ENCODE data around the gene SMG5.
A peak's percentile ranks its signal among the peaks of the same experiment; 100 is the strongest.
"Not testable (repeated sequence)": the region's sequence is repeated elsewhere in the genome, so short reads cannot be mapped to it uniquely, and the experiment has no call there.

Gene SMG5, protein sequence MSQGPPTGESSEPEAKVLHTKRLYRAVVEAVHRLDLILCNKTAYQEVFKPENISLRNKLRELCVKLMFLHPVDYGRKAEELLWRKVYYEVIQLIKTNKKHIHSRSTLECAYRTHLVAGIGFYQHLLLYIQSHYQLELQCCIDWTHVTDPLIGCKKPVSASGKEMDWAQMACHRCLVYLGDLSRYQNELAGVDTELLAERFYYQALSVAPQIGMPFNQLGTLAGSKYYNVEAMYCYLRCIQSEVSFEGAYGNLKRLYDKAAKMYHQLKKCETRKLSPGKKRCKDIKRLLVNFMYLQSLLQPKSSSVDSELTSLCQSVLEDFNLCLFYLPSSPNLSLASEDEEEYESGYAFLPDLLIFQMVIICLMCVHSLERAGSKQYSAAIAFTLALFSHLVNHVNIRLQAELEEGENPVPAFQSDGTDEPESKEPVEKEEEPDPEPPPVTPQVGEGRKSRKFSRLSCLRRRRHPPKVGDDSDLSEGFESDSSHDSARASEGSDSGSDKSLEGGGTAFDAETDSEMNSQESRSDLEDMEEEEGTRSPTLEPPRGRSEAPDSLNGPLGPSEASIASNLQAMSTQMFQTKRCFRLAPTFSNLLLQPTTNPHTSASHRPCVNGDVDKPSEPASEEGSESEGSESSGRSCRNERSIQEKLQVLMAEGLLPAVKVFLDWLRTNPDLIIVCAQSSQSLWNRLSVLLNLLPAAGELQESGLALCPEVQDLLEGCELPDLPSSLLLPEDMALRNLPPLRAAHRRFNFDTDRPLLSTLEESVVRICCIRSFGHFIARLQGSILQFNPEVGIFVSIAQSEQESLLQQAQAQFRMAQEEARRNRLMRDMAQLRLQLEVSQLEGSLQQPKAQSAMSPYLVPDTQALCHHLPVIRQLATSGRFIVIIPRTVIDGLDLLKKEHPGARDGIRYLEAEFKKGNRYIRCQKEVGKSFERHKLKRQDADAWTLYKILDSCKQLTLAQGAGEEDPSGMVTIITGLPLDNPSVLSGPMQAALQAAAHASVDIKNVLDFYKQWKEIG

DNA sequence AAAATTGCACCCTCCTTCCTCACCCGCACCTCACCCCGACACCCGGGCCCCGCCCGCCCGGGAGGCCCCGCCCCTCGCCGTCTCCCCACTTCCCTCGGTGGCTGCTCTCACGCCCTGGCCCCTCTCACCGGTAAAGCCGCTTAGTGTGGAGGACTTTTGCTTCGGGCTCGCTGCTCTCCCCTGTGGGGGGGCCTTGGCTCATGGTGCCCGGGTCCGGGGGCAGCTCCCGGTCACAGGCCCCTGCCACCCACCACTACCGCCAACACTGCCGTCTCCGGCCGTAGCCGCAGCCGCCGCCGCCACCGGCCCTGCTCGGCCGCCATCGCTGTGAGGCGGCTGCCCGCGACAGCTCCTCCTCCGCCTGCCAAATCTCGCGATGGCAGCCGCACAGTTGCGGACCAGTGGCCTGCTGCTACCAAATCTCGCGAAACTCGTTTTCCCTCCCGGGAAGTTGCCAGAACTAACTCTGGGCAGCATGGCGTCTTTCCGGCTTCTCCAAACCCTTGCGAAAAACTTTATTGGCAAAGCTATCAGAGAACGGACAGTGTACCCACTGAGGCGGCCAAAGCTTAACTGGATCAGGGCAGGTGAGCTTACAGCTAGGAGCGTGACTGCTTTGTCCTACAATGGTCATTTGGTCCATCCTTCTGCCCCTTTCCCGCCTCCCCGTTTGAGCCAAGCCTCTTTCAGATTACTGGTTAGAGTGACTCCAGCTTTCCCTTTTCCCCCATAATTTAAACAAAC is at the start of gene SMG5:
TSS of gene SMG5 (minus strand) at position 347 of the 744 bp plus-strand sequence. CDS start at position 202, 145 bp downstream.
- TF ChIP-seq, protein P1, sequence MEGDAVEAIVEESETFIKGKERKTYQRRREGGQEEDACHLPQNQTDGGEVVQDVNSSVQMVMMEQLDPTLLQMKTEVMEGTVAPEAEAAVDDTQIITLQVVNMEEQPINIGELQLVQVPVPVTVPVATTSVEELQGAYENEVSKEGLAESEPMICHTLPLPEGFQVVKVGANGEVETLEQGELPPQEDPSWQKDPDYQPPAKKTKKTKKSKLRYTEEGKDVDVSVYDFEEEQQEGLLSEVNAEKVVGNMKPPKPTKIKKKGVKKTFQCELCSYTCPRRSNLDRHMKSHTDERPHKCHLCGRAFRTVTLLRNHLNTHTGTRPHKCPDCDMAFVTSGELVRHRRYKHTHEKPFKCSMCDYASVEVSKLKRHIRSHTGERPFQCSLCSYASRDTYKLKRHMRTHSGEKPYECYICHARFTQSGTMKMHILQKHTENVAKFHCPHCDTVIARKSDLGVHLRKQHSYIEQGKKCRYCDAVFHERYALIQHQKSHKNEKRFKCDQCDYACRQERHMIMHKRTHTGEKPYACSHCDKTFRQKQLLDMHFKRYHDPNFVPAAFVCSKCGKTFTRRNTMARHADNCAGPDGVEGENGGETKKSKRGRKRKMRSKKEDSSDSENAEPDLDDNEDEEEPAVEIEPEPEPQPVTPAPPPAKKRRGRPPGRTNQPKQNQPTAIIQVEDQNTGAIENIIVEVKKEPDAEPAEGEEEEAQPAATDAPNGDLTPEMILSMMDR (IDR thresholded peaks at IDR 0.05): no peak
- H3K27ac Mint-ChIP-seq: peak within 1 kb of the TSS; percentile 46
- no peaks in the 10 kb centered on the region for H3K9me3 Mint-ChIP-seq
- no peaks in the 10 kb centered on the region for H3K27me3 Mint-ChIP-seq (ENCODE audit: low read depth, poor library complexity)
- H3K4me1 Mint-ChIP-seq: peaks cover 39% of the 10 kb centered on the region
- peaks cover 12% of the 10 kb centered on the region for H3K36me3 Mint-ChIP-seq (ENCODE audit: low read depth)
- H3K4me3 Mint-ChIP-seq: peak within 1 kb of the TSS; percentile 95
- peak; percentile 93 for DNase-seq

DNA sequence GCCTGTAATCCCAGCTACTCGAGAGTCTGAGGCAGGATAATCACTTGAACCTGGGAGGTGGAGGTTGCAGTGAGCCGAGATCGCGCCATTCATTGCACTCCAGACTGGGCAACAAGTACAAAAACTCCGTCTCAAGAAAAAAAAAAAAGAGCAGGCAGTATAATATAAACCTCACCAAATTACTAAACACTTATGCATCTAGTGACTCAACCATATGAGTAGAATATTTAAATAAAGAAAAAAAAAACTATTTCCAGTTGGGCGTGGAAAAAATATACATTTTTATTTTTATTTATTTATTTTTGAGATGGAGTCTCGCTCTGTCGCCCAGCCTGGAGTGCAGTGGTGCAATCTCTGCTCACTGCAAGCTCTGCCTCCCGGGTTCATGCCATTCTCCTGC is 40.6 kb upstream of the SMG5 start:
- not testable (repeated sequence) for H3K27ac Mint-ChIP-seq; H3K27me3 Mint-ChIP-seq (ENCODE audit: low read depth, poor library complexity); H3K9me3 Mint-ChIP-seq; H3K4me3 Mint-ChIP-seq; H3K4me1 Mint-ChIP-seq; DNase-seq
- H3K36me3 Mint-ChIP-seq (ENCODE audit: low read depth): peaks cover 67% of the 10 kb centered on the region

- H3K27me3 Mint-ChIP-seq (ENCODE audit: low read depth, poor library complexity): peaks cover 2% of the 10 kb centered on the region
- TF ChIP-seq, protein P1 (IDR thresholded peaks at IDR 0.05): no peak
- no peak overlapping the region for H3K4me3 Mint-ChIP-seq
- DNase-seq: no peak
- H3K9me3 Mint-ChIP-seq: no peaks in the 10 kb centered on the region
- no peak overlapping the region for H3K27ac Mint-ChIP-seq
- peaks cover 74% of the 10 kb centered on the region for H3K36me3 Mint-ChIP-seq (ENCODE audit: low read depth)
- H3K4me1 Mint-ChIP-seq: no peaks in the 10 kb centered on the region
These were observed 37.9 kb upstream of the SMG5 start for GRCh38 chr1:156320560-156320959.

DNA sequence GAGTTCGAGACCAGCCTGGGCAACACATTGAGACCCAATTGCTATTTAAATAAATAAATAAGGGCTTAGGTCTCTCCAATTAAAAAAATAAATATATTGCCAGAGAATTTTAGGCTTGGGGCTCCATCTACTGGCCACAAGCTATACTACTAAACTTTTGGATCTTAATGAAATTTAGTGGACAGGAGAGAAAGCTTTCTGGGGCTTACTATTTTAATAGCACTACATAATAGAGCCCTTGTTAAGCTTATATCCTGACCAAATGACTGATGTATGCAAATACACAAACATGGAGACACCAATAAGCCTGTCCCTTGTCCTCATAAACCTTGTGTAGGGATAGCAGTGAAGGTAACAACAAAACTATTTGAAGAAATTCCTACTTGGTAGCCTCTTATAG is 37.0 kb upstream of the SMG5 start:
- Mint-ChIP-seq H3K27me3 (ENCODE audit: low read depth, poor library complexity) (peaks cover 2% of the 10 kb centered on the region), H3K4me1 (no peaks in the 10 kb centered on the region), H3K36me3 (ENCODE audit: low read depth) (peaks cover 73% of the 10 kb centered on the region), H3K9me3 (no peaks in the 10 kb centered on the region), H3K27ac (no peak overlapping the region), H3K4me3 (no peak overlapping the region)
- DNase-seq: no peak
- TF ChIP-seq, protein P1 (IDR thresholded peaks at IDR 0.05): peak; percentile 51

DNA sequence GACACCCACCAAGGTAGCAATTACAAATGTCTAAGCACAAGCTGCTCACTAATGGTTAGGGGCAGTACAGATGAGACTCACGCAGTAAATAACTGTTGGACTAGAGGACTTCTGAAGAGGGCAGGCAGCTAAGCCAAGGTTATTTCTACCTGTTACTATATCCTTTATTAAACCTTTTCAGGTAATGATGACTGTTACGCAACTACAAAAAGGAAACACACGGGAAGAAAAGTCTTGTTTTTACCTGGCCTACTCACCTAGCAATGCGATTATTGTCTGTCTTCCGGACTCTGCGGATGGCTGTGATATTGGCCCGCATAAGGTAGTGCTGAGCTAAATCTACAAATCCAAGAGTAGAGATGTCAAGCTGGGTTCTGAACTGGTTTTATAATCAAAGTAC is 34.3 kb upstream of the SMG5 start:
- no peaks in the 10 kb centered on the region for H3K4me1 Mint-ChIP-seq
- no peak overlapping the region for H3K27ac Mint-ChIP-seq
- no peaks in the 10 kb centered on the region for H3K9me3 Mint-ChIP-seq
- H3K36me3 Mint-ChIP-seq (ENCODE audit: low read depth): peaks cover 86% of the 10 kb centered on the region
- H3K4me3 Mint-ChIP-seq: no peak overlapping the region
- no peak for DNase-seq
- no peaks in the 10 kb centered on the region for H3K27me3 Mint-ChIP-seq (ENCODE audit: low read depth, poor library complexity)
- TF ChIP-seq, protein P1 (IDR thresholded peaks at IDR 0.05): no peak

All from nephron progenitor cell (in vitro differentiated cells).